Natural killer cell (primary cell): ENCODE data around the gene TMEM35A. TPM values are rescaled to one million over a fixed set of nuclear protein-coding genes. Genes with fewer than 3 reads are reported as not detected.
"Not testable (repeated sequence)": the region's sequence is repeated elsewhere in the genome, so short reads cannot be mapped to it uniquely, and the experiment has no call there.

Experiments
- ATAC-seq, 3 donors: fragments of 150-1000 bp in 2 of 3; fragments of 200-7000 bp in 1 of 3; cut with Tn5 transposase; 1 replicate in 1 of 3; 2 replicates in 2 of 3; pipeline ENCODE4 v1.10.0; 2021; ENCODE audit warnings: mild to moderate bottlenecking in 2 of 3, moderate library complexity in 2 of 3
- DNase-seq, 2 donors: peaks; one replicate each; pipeline versions ENCODE4 v3.0.0 to v3.0.0-alpha.2; 2013 to 2021; ENCODE audit warnings: mixed read lengths in 1 of 2
- H3K27ac ChIP-seq: one replicate; pipeline ENCODE4 v1.5.1; 2013; ENCODE audit warnings: mild to moderate bottlenecking, low read length
- H3K27me3 ChIP-seq: one replicate; pipeline ENCODE4 v1.6.1; 2013; ENCODE audit warnings: low read length; ENCODE audit not compliant: control insufficient read depth, insufficient read depth
- H3K36me3 ChIP-seq: one replicate; pipeline ENCODE4 v1.6.1; 2013; ENCODE audit warnings: low read length; ENCODE audit not compliant: control insufficient read depth, insufficient read depth
- H3K4me1 ChIP-seq: one replicate; pipeline ENCODE4 v1.6.1; 2013; ENCODE audit warnings: low read length; ENCODE audit not compliant: control insufficient read depth, insufficient read depth
- H3K4me3 ChIP-seq: one replicate; pipeline ENCODE4 v1.5.1; 2013; ENCODE audit warnings: low read length
- H3K9me3 ChIP-seq: one replicate; pipeline ENCODE4 v1.6.1; 2013; ENCODE audit warnings: low read length; ENCODE audit not compliant: control insufficient read depth, insufficient read depth
- H3K27ac Mint-ChIP-seq, 2 donors: one replicate each; pipeline ENCODE4 v1.8.0; 2022; ENCODE audit warnings: mild to moderate bottlenecking in 2 of 2, mixed read lengths in 2 of 2, moderate library complexity in 1 of 2
- H3K27me3 Mint-ChIP-seq, 2 donors: one replicate each; pipeline ENCODE4 v1.8.0; 2022; ENCODE audit warnings: low read depth in 2 of 2, mixed read lengths in 2 of 2
- H3K36me3 Mint-ChIP-seq: one replicate; pipeline ENCODE4 v1.8.0; 2022; ENCODE audit warnings: mixed read lengths
- H3K4me1 Mint-ChIP-seq, 2 donors: one replicate each; pipeline ENCODE4 v1.8.0; 2022; ENCODE audit warnings: mixed read lengths in 2 of 2
- H3K4me3 Mint-ChIP-seq: one replicate; pipeline ENCODE4 v1.8.0; 2022; ENCODE audit warnings: mild to moderate bottlenecking, moderate library complexity, mixed read lengths
- H3K9me3 Mint-ChIP-seq, 2 donors: one replicate each; pipeline ENCODE4 v1.8.0; 2022; ENCODE audit warnings: mixed read lengths in 2 of 2
- CTCF ChIP-seq: fragments of 200-600 bp; IDR thresholded peaks from one replicate; pipeline ENCODE4 v1.8.0; 2022; ENCODE audit warnings: antibody characterized with exemption
- WGBS: methylation state at CpG from one replicate; pipeline ENCODE4 v1.1.7; 2013; ENCODE audit warnings: missing lambda C conversion rate; ENCODE audit not compliant: insufficient coverage; 5-methylcytosine and 5-hydroxymethylcytosine counted together
- intact Hi-C: fragments of 100-400 bp; cut with micrococcal nuclease; formaldehyde crosslinking; loops from one replicate; pipeline ENCODE4 v1.14.2; 2022
- total RNA-seq, 4 donors: library from RNA; stranded (reverse); fragments of 120-200 nt in 1 of 4; gene quantifications; one replicate each; pipeline versions ENCODE4 v1.2.3 to v1.2.4, GENCODE V29; 2013 to 2022

The TMEM35A gene
- total RNA-seq, 3 donors from 2014 or later (not counting 1 experiment from before 2014, with no cell fraction given), result not detected

GRCh38 chrX:101040197-101040596 lies 38.5 kb upstream of the TMEM35A start:
- no peaks in the 10 kb centered on the region for H3K27me3 Mint-ChIP-seq
- 89% methylated on average over 3 of the region's 4 CpGs for WGBS
- no peak overlapping the region for H3K27ac Mint-ChIP-seq
- no peak overlapping the region for H3K4me3 Mint-ChIP-seq
- Histone ChIP-seq H3K4me1 (no peaks in the 10 kb centered on the region), H3K27me3 (no peaks in the 10 kb centered on the region), H3K4me3 (no peak overlapping the region), H3K36me3 (peaks cover 11% of the 10 kb centered on the region), H3K27ac (no peak overlapping the region), H3K9me3 (no peaks in the 10 kb centered on the region)
- H3K36me3 Mint-ChIP-seq, result no peaks in the 10 kb centered on the region
- ATAC-seq (no peak), DNase-seq (no peak)
- H3K9me3 Mint-ChIP-seq, result no peaks in the 10 kb centered on the region
- no peak for TF ChIP-seq CTCF
- peaks cover 0 to 5% of the 10 kb centered on the region in 2 donors for H3K4me1 Mint-ChIP-seq
- intact Hi-C loops, result no loop called here

- DNase-seq (no peak), ATAC-seq (peak in 1 of 3 donors; percentile 3)
- WGBS, result 29% methylated on average over 4 of the region's 5 CpGs
- H3K27ac ChIP-seq, result peak overlapping the region; percentile 97
- H3K4me3 Mint-ChIP-seq, result peak overlapping the region; percentile 90
- H3K9me3 Mint-ChIP-seq, result no peaks in the 10 kb centered on the region
- peaks cover 5 to 23% of the 10 kb centered on the region in 2 donors for H3K4me1 Mint-ChIP-seq
- H3K9me3 ChIP-seq, result no peaks in the 10 kb centered on the region
- H3K27me3 ChIP-seq, result no peaks in the 10 kb centered on the region
- H3K36me3 Mint-ChIP-seq, result no peaks in the 10 kb centered on the region
- peak overlapping the region; percentile 87 for H3K4me3 ChIP-seq
- H3K27ac Mint-ChIP-seq, result peak overlapping the region; percentile 92 to 98
- intact Hi-C loops, result no loop called here
- H3K4me1 ChIP-seq, result peaks cover 11% of the 10 kb centered on the region
- H3K27me3 Mint-ChIP-seq, result no peaks in the 10 kb centered on the region
- TF ChIP-seq CTCF, result no peak
- no peaks in the 10 kb centered on the region for H3K36me3 ChIP-seq
These were observed 27.5 kb upstream of the TMEM35A start for GRCh38 chrX:101051153-101051548.

- Histone ChIP-seq H3K27me3 (no peaks in the 10 kb centered on the region), H3K9me3 (no peaks in the 10 kb centered on the region), H3K36me3 (no peaks in the 10 kb centered on the region), H3K4me1 (peaks cover 11% of the 10 kb centered on the region), H3K27ac (peak within 1 kb of the TSS; percentile 97), H3K4me3 (peak within 1 kb of the TSS; percentile 87)
- DNase-seq (peak; percentile 54 to 85), ATAC-seq (peak; percentile 85 to 95 (median 87))
- no peaks in the 10 kb centered on the region for H3K27me3 Mint-ChIP-seq
- H3K4me3 Mint-ChIP-seq, result peak within 1 kb of the TSS; percentile 90
- H3K4me1 Mint-ChIP-seq, result peaks cover 5 to 21% of the 10 kb centered on the region in 2 donors
- H3K9me3 Mint-ChIP-seq, result no peaks in the 10 kb centered on the region
- TF ChIP-seq CTCF, result no peak
- WGBS, result 0% methylated on average over 31 of the region's 43 CpGs
- no peaks in the 10 kb centered on the region for H3K36me3 Mint-ChIP-seq
- intact Hi-C loops, result loop anchor here (2.0 kb wide), 1 partner anchor 47 kb away; the partner anchor contains the start of gene CENPI
- H3K27ac Mint-ChIP-seq, result peak within 1 kb of the TSS; percentile 92 to 98
These were observed 27.0 kb upstream of the TMEM35A start, which contains the start of gene TRMT2B for GRCh38 chrX:101051549-101052302. Gene TRMT2B, minus strand, starts transcription at chrX:101052111. Its CDS starts 9,822 bp downstream, at chrX:101042289.

GRCh38 chrX:101056551-101056950 lies 22.1 kb upstream of the TMEM35A start:
- H3K27me3 Mint-ChIP-seq, H3K36me3 Mint-ChIP-seq, ATAC-seq, H3K27ac Mint-ChIP-seq, DNase-seq, H3K27me3 ChIP-seq, H3K9me3 ChIP-seq, H3K4me3 Mint-ChIP-seq, H3K4me3 ChIP-seq, H3K4me1 ChIP-seq, H3K4me1 Mint-ChIP-seq, H3K9me3 Mint-ChIP-seq, H3K27ac ChIP-seq, H3K36me3 ChIP-seq, intact Hi-C loops: not testable (repeated sequence)
- 96% methylated on average over 4 of the region's 4 CpGs for WGBS
